ENCODE results near the gene FLNC.

The FLNC gene

DNA sequence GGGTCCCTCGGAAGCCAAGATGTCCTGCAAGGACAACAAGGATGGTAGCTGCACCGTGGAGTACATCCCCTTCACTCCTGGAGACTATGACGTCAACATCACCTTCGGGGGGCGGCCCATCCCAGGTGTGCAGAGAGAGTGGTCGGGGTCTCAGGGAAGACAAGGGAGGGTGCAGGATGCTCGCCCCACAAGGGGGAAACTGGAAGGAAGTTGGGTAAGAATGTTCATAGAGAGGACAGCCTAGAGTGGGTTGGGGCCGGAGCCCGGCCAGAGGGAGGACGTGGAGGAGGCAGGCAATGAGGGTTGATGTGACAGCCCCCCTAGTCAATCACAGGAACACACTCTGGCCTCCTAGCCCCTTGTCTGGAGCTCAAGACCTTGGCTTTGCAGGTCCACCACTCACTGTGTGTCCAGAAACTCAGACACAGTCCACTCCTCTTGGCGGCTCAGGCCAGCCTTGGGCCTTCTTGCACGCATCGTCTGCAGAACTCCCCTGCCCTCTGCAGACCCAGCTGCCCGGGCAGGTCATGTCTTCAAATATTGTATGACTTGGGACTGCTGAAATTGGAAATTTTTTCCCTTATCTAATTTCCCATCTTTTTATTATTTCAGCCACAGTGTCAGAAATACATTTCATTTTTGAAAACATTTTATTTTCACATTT, 16.7 kb downstream of the FLNC start:
- DNase-seq: no peak

DNA sequence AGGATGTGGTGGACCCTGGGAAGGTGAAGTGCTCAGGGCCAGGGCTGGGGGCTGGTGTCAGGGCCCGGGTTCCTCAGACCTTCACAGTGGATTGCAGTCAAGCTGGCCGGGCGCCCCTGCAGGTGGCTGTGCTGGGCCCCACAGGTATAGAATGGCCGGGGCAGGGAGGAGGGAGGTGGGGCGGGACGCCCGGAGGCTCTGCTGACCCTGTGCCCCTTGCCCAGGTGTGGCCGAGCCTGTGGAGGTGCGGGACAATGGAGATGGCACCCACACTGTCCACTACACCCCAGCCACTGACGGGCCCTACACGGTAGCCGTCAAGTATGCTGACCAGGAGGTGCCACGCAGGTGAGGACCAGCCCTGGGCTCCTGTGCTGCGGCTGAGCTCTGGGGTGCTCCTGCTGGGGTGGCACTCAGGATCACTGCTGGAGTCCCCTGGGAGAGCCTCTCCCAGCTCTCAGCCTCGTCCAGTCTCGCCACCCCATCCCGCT, 17.6 kb downstream of the FLNC start:
- DNase-seq: no peak

DNA sequence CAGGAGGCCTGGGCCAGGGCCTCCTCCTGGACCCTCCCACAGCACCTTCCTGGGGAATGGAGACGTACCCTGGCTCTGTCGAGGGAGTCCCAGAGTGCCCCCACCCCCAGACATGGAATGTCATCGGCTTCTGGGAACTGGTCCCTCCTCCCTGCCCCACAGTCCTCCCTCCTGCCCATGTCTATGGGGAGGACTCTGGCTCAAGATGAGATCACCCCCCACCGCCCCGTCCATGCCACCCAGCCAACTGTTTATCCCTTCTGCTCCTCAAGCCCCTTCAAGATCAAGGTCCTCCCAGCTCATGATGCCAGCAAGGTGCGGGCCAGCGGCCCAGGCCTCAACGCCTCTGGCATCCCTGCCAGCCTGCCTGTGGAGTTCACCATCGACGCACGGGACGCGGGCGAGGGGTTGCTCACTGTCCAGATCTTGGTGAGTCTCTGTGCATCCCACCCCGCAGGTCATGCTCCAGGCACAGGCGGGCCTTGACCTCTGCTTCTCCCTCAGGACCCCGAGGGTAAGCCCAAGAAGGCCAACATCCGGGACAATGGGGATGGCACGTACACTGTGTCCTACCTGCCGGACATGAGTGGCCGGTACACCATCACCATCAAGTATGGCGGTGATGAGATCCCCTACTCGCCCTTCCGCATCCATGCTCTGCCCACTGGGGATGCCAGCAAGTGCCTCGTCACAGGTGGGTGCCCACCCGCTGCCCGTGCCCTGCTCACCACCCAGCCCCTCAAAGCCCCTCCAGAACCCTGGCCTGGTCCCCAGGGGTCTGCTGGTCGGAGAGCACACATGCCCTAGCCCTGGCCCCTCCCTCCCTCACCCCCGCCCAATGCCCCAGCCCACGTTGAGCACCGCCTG, 18.3 kb downstream of the FLNC start:
- no peak for DNase-seq

DNA sequence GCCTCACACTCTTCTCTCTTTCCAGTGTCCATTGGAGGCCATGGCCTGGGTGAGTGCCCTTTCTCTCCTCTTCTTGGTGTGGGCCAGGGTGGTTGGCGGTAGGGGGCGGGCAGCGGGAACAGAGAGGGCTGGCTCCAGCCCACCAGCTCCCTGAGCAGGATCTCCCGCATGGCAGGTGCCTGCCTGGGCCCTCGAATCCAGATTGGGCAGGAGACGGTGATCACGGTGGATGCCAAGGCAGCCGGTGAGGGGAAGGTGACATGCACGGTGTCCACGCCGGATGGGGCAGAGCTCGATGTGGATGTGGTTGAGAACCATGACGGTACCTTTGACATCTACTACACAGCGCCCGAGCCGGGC, 18.9 kb downstream of the FLNC start:
- DNase-seq: no peak

DNA sequence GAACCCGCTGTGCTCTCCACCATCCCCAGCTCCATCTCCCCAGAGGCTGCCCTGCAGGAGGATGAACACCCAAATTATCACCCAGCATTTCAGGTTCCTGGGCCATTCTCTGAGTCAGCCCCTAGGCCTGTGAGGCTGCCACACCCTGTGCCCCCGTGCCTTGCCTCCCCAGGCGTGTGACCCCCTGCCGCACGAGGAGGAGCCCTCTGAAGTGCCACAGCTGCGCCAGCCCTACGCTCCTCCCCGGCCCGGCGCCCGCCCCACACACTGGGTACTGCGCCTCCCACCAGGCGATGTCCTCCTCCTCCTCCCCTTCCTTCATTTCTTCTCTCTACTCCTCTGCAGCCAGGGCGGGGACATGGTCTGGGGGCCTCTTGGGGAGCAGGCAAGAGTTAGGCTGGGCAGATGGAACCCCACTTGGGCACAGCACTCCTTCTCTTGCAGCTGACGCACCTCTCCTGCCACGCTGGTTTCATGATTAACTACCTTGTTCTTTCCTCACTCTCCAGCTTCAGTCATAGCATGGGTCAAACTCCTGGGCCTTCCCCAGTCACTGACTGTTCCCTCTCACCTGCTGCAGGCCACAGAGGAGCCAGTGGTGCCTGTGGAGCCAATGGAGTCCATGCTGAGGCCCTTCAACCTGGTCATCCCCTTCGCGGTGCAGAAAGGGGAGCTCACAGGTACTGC, 19.7 kb downstream of the FLNC start:
- no peak for DNase-seq

DNA sequence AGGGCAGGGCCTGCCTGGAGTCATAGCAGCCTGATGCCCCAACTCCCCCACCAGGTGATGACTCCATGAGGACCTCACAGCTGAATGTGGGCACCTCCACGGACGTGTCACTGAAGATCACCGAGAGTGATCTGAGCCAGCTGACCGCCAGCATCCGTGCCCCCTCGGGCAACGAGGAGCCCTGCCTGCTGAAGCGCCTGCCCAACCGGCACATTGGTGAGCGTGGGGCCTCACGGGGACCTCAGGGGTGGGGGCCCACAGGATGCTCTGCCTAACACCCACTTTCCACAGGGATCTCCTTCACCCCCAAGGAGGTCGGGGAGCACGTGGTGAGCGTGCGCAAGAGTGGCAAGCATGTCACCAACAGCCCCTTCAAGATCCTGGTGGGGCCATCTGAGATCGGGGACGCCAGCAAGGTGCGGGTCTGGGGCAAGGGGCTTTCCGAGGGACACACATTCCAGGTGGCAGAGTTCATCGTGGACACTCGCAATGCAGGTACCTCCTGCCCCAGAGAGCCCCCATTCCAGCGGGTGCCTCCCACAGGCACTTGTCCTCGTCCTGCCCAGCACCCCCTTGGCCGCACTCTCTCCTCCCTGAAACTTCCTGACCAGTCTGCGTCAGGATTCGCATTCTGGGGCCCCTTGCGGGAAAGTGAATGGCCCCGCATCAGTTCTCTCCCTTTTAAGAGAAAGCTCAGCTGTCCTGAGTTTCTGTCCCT, 22.5 kb downstream of the FLNC start:
- DNase-seq: no peak

DNA sequence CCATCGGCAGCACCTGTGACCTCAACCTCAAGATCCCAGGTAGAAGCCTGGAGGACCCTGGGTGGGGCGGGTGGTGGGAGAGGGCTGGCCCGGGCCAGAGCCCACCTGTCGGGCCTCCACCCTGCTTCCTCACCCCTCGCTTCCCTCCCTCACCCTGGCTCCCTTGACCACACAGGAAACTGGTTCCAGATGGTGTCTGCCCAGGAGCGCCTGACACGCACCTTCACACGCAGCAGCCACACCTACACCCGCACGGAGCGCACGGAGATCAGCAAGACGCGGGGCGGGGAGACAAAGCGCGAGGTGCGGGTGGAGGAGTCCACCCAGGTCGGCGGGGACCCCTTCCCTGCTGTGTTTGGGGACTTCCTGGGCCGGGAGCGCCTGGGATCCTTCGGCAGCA, 23.6 kb downstream of the FLNC start:
- DNase-seq: no peak

DNA sequence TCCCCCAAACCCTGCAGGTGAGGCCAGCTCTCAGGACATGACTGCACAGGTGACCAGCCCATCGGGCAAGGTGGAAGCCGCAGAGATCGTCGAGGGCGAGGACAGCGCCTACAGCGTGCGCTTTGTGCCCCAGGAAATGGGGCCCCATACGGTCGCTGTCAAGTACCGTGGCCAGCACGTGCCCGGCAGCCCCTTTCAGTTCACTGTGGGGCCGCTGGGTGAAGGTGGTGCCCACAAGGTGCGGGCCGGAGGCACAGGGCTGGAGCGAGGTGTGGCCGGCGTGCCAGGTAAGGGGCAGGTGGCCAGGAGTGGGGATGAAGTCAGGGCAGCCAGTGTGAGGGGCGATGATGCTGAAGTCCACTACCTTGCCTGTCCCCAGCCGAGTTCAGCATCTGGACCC, 24.2 kb downstream of the FLNC start:
- DNase-seq: no peak

DNA sequence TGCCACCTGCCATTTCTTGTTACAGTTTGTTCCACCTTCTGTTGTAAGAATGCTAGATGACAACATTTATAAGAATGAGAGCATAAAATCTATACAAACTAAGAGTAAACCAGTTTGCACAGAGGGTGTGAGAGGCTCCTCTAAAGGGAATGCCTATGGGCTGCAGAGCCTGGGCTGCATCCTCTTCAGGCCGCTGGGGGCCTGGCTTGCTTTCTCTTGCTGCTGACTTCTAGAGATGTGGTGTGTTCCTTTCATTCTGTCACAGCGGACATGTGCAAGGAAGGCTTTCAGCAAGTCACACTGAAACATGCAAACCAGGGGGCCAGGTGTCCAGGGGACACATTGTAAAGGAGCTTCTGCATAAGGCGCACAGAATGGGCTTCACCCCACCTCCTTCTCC, 25.4 kb downstream of the FLNC start:
- DNase-seq: no peak

DNA sequence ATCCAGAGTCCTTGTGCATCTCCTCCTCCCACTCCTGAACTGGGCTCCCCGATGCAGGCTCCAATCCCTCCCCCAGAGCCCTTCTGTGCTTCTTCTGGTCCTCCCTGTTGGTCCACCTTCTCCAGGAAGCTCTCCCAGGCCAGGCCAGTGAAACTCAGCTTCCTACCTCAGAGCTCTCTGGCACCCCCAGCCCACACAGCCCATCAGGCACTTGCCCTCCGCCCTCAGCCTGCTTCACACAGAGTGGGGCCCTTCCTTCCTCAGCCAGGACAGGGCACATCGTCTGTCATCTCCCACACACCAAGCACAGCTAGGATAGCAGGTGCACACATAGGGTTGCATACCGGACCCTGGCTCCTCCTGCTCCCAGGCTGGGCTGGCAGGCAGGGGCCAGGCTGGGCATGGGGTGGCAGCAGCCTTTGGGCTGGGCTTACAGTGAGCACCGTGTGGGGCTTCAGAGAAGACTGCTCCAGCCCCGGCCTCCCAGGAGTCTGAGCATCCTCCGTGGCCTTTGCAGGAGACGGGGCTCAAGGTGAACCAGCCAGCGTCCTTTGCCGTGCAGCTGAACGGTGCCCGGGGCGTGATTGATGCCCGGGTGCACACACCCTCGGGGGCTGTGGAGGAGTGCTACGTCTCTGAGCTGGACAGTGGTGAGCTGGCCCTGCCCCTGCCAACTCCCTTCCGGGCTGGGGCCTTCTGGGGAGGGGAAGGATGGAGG, 26.0 kb downstream of the FLNC start:
- DNase-seq: no peak

DNA sequence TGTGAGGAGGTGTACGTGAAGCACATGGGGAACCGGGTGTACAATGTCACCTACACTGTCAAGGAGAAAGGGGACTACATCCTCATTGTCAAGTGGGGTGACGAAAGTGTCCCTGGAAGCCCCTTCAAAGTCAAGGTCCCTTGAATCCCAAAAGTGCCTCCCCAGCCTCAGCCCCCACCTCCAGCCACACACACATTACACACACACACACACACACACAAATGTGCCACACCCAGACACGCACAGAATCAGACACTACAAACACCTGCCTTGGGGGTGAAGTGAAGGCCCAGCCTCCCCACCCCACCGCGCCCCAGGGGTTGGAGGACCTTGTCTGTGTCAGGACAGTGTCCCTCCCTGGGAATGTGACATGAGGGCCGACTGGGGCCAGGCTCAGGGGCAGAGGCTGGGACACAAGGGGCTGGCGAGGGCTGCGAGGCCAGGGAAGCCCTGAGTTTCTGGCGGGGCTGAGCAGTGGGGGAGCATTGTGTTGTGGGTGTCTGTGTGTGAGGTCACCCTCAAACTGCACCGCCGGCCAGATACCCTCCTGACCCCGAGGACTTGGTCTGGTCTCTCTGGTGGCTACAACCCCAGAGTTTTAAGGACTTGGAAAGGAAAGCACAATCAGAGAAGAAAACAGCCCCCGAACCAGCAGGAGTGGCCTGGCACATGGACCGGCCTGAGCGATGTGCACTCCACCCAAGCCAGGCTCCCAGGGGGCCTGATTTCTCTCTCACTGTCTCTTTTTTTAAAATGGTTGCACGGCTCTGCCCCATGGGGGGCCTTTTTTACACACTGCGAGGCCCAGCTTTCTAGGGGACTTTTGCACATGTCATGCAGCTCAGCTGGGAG, 28.4 kb downstream of the FLNC start:
- DNase-seq: no peak

DNA sequence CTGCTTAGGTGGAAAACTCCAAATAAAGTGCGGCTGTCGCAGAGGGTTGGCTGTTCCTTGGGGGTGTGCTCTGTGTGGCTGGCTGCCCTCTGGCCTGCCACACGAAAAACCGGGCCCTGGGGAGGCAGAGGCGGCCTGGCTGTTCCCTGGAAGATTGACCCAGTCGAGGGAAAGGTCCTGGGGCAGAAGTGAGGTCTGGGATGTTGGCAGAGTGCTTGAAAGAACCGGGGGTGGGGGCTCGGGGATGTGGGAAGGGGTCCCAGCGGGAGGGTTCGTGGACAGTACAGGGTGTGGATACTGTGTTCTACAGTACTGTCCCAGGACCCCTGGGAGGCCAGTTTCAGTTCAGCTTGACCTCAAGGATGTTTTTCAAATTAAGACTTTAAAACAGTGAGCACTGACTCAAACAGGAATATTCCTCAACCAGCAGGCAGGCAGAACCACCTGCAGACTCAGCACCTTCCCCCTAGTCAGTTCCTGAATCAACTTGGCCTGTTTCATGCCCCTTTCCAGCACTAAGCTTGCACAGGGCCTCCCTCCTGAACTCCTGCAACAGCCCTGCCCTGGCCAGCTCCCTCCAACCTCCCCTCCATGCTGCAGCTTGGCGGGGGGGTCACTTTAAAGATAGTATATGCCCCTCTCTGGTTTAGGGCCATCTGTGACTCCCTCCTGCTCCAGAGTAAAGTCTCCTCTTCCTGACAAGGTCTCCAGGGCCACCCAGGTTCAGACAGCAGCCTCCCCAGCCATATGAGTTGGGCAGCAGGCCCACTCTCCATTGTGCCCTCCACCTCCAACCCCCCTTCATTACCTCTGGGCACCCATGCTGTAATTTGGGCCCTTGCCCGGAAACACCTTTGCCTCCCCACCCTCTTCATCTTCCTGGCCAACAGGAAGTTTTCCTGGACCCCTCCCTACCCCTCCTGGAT, 29.3 kb downstream of the FLNC start:
- DNase-seq: no peak

DNA sequence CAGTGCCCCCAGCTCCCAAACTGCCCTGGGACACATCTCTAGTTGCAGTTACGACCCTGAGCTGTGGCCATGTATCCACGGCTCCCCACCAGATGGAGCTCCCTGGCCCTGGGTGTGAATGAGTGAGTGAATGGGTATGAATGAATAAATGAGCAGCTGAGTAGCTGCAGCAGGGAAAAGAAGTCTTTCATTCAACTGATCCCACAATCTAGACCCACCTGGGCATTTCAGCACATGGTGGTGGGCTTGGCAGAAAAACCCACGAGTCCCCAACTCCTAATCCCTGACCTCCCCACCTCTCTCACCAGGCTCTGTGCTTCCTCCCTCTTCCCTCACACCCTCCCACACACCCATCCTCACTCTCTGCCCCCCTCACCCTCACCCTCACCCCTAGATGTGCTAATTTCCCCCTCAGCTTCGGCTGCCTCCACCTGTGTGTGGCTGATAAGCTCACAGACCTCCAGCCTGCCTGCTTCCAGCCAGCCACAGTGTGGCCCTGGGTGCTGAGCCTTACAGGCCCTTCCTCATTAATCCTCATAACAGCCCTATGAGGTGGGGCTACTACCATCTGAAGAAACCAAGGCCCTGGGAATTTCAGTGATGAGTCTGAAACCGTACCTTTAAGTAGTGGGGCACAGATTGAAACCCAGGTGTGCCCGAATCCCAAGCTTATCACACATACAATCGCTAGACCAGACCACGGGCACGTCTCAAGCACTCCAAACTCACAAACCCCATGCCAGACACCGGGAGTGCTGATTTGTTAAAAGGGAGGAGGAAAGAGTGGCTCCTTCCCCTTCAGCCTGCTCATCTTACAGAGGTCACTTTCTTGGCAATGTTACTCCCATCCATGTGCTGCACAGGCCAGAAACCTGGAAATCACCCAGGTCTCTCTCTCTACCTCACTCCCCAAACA, 30.2 kb downstream of the FLNC start:
- no peak for DNase-seq

DNA sequence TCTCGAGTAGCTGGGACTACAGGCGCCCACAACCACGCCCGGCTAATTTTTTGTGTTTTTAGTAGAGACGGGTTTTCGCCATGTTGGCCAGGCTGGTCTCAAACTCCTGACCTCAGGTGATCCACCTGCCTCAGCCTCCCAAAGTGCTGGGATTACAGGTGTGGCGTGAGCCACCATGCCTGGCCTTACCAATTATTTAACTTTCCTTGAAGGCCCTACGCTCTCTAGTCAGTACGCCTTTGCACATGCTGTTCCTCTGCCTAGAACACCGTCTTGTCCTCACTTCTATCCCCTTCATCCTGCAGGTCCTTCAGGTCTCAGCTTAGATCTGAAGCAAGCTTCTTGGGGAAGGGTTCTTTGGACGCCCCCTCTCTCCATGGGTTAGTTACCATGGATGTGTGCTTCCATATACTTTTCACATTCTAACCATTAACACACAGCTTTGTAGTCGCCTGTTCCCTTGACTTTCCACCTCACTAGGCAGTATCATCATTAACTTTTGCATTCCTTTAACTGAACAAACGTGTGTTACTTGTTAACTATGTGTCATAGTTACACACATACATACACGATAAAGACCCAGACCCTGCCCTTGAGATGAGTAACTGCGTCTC, 31.9 kb downstream of the FLNC start:
- DNase-seq: no peak

DNA sequence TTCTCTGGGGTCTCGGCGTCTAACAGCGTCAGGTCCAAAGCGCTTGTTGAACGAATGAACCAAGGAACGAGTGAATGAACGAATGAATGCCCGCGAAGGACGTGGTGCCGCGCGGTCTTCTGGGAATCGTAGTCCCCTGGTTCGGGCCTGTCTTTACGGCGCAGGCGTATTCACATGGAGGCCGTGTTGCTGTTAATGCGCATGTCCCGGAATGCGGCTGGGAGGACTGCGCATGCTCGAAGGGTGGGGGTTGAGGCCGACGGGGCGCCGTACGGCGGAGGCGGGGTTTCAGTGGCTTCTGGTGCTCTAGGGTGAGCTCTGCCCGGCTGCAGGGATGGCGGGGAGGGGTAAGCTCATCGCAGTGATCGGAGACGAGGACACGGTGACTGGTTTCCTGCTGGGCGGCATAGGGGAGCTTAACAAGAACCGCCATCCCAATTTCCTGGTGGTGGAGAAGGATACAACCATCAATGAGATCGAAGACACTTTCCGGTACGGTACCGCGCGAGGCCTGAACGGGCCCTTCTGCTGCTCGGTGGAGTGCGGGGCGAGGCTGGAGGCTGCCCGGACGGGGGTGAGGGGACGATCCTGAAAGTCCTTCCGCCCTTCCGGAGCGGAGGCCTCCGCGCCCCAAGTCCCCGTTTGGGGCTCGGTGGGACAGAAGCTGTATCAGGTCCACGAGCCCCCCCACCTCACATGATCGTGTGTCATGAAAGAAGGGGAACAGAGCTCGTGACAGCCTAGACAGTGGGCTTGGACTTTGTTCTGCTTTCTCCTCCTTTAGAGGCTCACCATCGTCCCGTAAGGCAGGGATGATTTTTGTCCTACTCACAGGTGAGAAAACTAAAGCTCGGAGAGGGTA, 32.6 kb downstream of the FLNC start, which contains the start of gene ATP6V1F:
TSS of gene ATP6V1F (plus strand) at position 286 of the 862 bp plus-strand sequence. CDS start at position 335, 49 bp downstream.
- DNase-seq: peak; percentile 81

DNA sequence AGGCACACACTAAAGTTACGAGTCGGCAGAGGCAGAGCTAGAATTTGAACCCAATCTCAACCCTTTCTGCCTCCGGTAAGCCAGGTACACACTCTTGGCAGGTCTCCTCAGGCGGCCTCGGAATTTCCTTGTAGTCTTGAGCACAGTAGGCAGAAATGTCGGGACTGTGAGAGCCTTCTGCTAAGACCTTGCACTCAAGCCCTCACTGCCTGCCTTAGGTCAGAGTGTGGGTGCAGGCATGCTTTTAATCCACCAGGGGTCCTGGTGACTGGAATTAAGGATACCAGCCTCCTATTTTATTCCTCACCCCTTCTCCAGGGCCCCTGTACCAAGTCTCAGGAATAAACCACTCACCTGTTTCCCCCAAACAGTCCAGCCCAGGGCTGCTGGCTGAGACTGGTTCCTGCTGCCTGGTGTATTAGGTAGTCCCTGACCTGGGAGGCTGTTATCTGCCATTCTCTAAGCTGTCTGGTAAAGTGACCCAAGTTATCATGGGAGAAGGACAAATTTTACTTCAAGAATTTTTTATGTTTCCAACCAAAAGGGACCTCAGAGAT, 33.3 kb downstream of the FLNC start:
- DNase-seq: peak; percentile 34

DNA sequence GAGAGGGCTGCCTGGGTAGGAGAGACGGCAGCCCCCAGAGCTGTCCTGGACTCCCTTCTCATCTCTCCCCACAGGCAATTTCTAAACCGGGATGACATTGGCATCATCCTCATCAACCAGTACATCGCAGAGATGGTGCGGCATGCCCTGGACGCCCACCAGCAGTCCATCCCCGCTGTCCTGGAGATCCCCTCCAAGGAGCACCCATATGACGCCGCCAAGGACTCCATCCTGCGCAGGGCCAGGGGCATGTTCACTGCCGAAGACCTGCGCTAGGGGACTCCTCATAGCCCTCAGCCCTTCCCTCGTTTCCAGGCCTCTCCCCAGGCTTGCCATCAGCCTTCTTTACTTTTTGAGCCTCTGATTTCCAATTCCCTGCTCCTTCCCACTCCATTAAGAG, 35.1 kb downstream of the FLNC start:
- no peak for DNase-seq

All from NCI-H524 treated with DMSO at 0.1 percent for 48 hours (cell line).